ENCODE data around the gene KRT13.

Gene KRT13

GRCh38 chr17:41505007-41505808, at the start of gene KRT13:
TSS of gene KRT13 (minus strand) at chr17:41505612. CDS start at chr17:41505550, 62 bp downstream.
- no peak for DNase-seq

- DNase-seq = no peak
These were observed 48.7 kb upstream of the KRT13 start for GRCh38 chr17:41553987-41554680.

- DNase-seq = no peak
These were observed 47.8 kb upstream of the KRT13 start for GRCh38 chr17:41553176-41553575.

GRCh38 chr17:41552455-41552854, 47.0 kb upstream of the KRT13 start:
- no peak for DNase-seq

- no peak for DNase-seq
These were observed 46.0 kb upstream of the KRT13 start for GRCh38 chr17:41551365-41551764.

- no peak for DNase-seq
These were observed 44.2 kb upstream of the KRT13 start for GRCh38 chr17:41549596-41550039.

- peak; percentile 52 for DNase-seq
These were observed 43.6 kb upstream of the KRT13 start for GRCh38 chr17:41548844-41549595.

GRCh38 chr17:41547921-41548843, 42.8 kb upstream of the KRT13 start:
- no peak for DNase-seq

GRCh38 chr17:41547378-41547841, 42.0 kb upstream of the KRT13 start:
- DNase-seq = no peak

- no peak for DNase-seq
These were observed 41.4 kb upstream of the KRT13 start for GRCh38 chr17:41546819-41547218.

- no peak for DNase-seq
These were observed 40.5 kb upstream of the KRT13 start for GRCh38 chr17:41545829-41546410.

GRCh38 chr17:41544935-41545334, 39.5 kb upstream of the KRT13 start:
- DNase-seq = no peak

- no peak for DNase-seq
These were observed 39.1 kb upstream of the KRT13 start for GRCh38 chr17:41544491-41544892.

GRCh38 chr17:41542786-41543185, 37.4 kb upstream of the KRT13 start:
- peak; percentile 77 for DNase-seq

GRCh38 chr17:41542357-41542756, 36.9 kb upstream of the KRT13 start:
- DNase-seq = no peak

- peak; percentile 55 for DNase-seq
These were observed 35.7 kb upstream of the KRT13 start for GRCh38 chr17:41540921-41541625.

- DNase-seq = no peak
These were observed 34.7 kb upstream of the KRT13 start for GRCh38 chr17:41539979-41540701.

- no peak for DNase-seq
These were observed 33.7 kb upstream of the KRT13 start for GRCh38 chr17:41539071-41539492.

GRCh38 chr17:41538565-41538991, 33.2 kb upstream of the KRT13 start:
- no peak for DNase-seq

- DNase-seq = no peak
These were observed 32.6 kb upstream of the KRT13 start for GRCh38 chr17:41537990-41538389.

- no peak for DNase-seq
These were observed 32.2 kb upstream of the KRT13 start for GRCh38 chr17:41537614-41537954.
